Hematopoietic multipotent progenitor cell treated with erythropoietin and hydrocortisone succinate and interleukin-3 and kit ligand, for 17 days (in vitro differentiated cells): ENCODE data around the gene RHBDD3.

Source experiments
- DNase-seq: peaks from one replicate; pipeline ENCODE4 v3.0.0-alpha.2; 2015; ENCODE audit warnings: low spot score

Gene RHBDD3

DNA sequence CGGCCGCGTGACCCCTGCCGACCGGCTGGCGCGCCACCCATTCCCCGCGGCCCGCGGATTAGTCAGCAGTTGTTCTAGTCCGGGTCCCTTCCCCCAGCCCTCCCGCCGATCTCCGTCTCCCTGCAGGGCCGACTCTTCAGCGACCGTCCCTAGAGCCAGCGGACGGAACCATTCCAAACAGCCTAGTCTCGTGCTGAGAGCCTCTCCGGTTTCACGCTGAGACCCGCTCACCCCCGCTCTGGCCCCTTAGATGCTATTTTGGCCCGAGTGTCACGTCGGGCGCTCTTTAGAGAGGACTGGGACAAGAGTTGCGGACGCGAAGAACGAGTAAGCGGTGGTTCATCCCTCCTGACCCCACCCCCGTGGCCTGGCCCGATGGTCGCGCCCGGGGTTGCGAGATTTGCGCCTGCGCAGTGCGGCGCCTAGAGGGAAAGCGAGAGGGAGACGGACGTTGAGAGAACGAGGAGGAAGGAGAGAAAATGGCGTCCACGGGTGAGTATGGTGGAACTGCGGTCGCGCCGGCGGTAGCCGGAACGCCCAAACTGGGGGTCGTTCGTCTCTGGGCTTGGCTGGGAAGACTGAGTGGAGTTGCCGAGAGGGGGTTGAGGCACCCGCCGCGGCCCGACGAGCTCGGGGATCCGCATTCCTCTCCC, at the start of gene RHBDD3, which contains the start of gene EWSR1:
RHBDD3 (minus strand) TSS at position 124 of the 653 bp plus-strand sequence. CDS start 2,355 bp downstream, outside the sequence.
EWSR1 (plus strand) TSS at position 411 of the 653 bp plus-strand sequence; CDS start at position 480, 69 bp downstream.
- DNase-seq = peak; percentile 98

GRCh38 chr22:29316141-29316828, 48.5 kb upstream of the RHBDD3 start:
- no peak for DNase-seq

DNA sequence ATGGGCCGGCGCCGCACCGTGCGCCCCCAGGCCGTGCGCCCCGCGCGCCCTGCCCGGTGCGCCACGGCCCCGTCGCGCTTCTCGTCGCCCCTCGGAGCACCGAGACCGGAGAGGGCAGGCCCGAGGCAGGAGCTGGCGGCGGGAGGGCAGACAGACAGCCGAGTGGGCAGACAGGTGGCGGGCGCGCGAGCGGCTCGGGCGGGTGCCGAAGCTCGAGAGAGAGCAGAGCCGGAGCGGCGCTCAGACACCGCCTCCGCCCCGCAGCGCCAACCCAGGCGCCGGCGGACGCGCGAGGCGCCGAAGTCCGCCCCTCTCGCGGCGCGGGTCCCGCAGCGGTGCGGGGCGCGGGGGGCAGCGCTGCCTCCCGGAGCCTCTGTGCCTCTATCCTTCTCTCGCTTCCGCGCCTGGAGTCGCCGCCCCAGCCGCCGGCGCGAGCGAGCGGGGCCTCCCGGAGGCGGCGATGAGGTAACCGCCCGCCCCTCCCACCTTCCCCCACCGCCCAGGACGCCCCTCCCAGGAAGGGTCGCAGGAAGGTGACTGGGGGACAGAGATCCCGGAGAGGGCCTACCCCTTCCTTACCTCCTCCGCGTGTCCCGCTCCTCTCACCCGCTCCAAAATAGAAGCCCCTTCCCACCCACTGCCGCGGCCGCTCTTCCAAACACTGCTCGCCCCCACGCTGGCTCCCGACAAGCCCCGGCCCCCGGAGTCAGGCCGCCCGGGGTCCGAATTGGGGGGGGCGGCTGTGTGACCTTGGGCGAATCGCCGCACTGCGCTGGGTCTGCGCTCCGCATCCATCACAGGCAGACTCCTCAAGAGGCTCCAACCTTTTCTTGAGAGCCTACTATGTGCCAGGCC, 47.7 kb upstream of the RHBDD3 start, which contains the start of gene RASL10A:
RASL10A (minus strand) TSS at position 412 of the 855 bp plus-strand sequence. CDS start 451 bp downstream, outside the sequence.
- DNase-seq = no peak

DNA sequence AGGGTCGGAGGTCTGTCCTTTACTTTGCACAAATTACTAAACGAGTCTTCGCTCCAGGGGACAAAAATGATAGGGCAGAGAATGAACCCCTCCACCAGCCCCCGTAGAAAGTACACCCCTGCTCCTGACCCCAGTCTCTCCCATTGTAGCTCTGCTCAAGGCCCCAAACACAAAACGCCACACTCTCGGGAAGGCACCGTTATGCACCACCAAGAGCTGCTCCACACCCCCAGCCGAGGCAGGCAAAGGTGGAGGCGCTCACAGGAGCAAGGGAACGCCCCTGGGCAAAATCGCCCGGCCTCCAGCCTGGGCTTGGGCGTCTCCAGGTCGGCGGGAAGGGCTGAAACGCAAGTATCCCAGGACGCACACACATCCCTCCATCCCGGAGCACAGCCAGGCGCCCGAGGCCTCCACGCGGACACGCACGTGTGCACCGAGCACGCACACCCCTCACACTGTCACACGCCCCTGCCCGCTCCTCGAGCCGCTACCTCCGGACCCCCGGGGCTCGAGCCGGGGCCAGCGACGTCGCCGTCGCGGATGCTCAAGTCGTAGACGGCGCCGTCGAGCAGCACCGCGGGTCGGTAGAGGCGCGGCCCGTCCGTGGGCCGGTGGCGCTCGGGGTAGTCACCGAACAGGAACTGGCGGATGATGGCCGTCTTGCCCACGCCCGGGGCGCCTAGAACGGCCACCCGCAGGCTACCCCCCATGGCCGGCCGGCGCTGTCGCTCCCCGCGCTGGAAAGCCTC, 46.9 kb upstream of the RHBDD3 start:
- DNase-seq = no peak

- no peak for DNase-seq
Observed at GRCh38 chr22:29313576-29314466, 46.0 kb upstream of the RHBDD3 start.

GRCh38 chr22:29313126-29313575, 45.4 kb upstream of the RHBDD3 start:
- DNase-seq = peak; percentile 64

- DNase-seq = no peak
Observed at GRCh38 chr22:29312218-29313125, 44.7 kb upstream of the RHBDD3 start.

GRCh38 chr22:29311464-29312217, 43.9 kb upstream of the RHBDD3 start:
- no peak for DNase-seq

- peak; percentile 88 for DNase-seq
Observed at GRCh38 chr22:29310863-29311339, 43.1 kb upstream of the RHBDD3 start.

DNA sequence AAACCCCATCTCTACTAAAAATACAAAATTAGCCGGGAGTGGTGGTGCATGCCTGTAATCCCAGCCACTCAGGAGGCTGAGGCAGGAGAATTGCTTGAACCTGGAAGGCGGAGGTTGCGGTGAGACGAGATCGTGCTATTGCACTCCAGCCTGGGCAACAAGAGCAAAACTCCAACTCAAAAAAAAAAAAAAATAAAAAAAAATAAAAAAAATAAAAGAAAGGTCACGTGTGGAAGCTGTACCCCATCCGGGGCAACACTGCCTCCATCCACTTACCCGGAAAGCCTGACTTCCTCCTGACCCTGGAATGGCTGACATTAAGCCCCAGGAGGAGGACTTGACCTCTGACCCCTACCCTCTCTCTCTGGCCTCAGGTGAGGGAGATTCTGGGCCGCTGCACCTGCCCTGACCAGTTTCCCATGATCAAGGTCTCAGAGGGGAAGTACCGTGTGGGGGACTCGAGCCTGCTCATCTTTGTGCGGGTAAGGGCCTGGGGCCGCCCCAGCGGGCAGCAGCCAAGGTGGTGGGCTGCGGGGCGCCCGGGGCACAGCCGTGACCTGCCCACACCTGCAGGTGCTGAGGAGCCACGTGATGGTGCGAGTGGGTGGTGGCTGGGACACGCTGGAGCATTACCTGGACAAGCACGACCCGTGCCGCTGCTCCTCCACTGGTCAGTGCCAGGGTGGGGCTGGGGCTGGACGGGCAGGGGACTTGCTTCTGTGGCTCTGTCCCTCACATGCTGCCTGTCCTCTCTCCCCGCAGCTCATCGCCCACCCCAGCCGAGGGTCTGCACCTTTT, 42.5 kb upstream of the RHBDD3 start:
- no peak for DNase-seq

DNA sequence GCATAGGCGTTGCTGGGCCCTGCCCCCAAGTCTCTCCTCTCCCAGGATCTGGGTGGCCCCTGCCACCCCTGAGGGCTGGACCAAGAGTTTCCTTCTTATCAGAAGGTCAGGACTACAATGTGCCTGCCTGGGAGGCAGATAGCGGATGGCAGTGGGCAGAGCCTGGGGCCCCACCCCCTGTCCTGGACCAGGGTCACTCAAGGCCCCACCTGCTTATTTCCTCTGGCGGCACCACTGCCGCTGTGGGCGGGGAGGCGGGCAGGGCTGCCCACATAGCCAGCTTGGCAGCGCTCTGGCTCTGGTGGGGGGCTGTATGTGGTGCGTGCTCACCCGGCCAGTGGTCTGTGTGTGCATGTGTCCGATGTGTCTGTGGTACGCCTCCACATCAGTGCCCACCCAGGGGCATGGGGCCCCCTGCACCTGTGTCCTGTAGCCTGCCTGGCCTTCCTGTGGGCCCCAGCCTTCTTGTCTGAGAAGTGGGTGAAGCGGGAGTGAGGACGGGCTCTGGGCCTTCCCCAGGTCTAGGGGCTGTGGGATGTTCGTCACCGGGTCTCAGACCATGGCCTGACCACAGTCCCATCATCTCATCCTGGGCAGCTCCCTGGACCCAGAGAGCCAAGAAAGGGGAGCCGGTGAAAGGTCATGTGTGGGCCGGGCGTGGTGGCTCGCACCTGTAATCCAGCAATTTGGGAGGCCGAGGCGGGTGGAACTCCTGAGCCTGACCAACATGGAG, 41.7 kb upstream of the RHBDD3 start:
- DNase-seq = peak; percentile 61

GRCh38 chr22:29308791-29309262, 41.0 kb upstream of the RHBDD3 start:
- peak; percentile 11 for DNase-seq

- DNase-seq = no peak
Observed at GRCh38 chr22:29308148-29308790, 40.5 kb upstream of the RHBDD3 start.

DNA sequence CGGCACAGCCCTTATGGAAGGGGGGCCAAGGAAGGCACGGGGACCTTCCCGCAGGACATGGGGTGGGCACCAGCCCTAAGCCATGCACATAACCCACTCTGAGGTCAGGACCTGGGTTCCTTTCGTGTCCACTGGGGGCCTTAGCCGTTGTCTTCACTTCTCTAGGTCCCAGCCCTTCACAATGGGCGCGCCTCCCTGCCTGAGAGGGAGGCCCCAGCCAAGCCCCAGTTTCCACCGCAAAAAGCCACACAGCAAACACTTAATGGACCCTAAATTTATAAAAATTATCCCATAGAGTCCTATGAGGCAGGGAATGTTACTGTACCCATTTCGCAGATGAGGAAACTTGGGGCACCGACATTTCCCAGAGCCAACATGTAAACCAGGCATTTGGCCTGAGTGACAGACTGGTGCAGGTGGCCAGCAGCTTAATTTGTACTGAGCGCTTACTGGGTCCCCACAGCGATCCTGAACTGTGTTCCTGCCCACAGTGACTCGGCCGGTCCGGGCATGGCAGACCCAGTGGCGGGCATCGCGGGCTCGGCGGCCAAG, 39.9 kb upstream of the RHBDD3 start:
- DNase-seq = no peak

DNA sequence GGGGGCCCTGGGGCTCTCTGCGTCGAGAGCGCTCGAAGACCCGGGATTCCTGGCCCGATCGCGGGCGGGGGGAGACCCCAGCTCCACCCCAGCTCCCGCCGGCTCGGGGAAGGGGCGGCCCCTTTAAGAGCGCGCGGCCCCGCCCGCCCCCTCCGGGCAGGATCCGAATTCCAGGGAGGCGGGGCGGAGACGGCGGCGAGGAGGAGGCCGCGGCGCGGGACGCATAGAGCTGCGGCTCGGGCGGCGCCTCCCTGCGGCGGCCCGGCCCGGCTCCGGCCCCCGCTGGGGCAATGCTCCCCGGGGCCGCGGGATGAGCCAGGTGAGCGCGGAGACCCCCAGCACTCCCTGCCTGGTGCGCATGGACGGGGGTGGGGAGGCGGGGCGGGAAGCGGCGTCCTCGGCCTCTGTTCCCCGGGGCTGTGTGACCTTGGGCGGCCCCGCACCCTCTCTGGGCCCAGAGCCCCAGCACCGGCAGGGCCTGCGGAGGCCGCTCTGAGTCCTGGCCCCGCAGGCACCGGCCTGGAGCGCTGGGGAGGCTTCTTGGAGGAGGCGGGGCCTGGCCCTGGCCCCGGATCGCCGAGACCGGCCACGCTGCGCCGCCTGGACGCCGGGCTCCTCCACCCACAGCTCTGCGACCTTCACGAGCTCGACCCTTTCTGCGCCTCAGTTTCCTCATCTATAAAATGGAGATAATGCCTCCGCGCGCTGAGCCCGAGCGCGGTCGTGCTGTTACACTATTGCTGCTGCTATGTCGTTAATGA, 39.2 kb upstream of the RHBDD3 start:
- DNase-seq = peak; percentile 73
